Measurements from ENCODE around the gene FAM32A.

Gene FAM32A

DNA sequence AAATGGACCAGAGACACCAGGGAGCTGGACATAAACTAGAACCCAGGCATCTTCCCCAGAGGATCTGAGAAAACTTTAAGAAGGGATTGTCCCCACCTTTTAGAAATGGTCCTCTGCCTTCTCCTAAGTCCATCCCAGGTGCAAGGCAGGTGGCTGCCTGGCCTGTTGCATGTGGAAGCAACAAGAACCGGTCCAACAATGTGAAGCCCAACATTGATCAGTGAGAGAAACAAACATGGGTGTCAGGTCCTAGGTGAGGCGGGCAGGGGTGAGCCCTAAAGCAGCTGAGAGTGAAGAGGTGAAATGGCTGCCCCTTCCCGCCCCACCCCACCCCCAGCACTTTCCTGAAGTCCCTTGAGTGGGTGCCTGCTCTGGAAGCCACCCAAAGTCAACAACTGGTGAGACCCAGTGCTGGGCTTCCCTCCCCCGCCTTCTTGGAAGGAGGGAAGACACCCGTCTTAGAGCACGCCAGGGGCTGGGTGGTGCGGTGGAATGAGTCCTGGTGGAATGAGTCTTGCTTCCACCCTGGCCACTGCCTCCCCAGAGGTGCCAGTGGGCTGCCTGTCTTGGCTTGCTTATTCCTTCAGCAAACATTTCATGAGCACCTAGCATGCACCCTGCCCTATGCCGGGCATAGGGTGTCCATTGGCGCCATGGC lies 14.2 kb downstream of the FAM32A start:
- no peak for TF ChIP-seq EZH2phosphoT487 (IDR thresholded peaks at IDR 0.05; ENCODE audit: borderline replicate concordance)
- peaks cover 4% of the 10 kb centered on the region; the same call in 1 of the 2 replicates for H3K36me3 ChIP-seq (ENCODE audit: insufficient read depth, low read length)
- H3K4me3 ChIP-seq (ENCODE audit: low read length, poor library complexity, severe bottlenecking): peak overlapping the region; percentile 82
- H3F3A ChIP-seq (ENCODE audit: low read depth): no peaks in the 10 kb centered on the region
- H3K79me2 ChIP-seq (ENCODE audit: insufficient read depth, low read length): peaks cover 53% of the 10 kb centered on the region
- peaks cover 17% of the 10 kb centered on the region for H4K20me1 ChIP-seq (ENCODE audit: insufficient read depth, low read length, poor library complexity, severe bottlenecking)
- H3K9me2 ChIP-seq (replicated peaks; ENCODE audit: low read depth, low read length): no peaks in the 10 kb centered on the region
- no peaks in the 10 kb centered on the region for H3K9me3 ChIP-seq (ENCODE audit: insufficient read depth, low read depth, low read length)
- peak overlapping the region; percentile 87 for H3K9ac ChIP-seq (ENCODE audit: low read depth, low read length, poor library complexity, severe bottlenecking)
- H3K4me2 ChIP-seq (ENCODE audit: low read depth, low read length, poor library complexity, severe bottlenecking): peak overlapping the region; percentile 94
- no peaks in the 10 kb centered on the region for H3K27me3 ChIP-seq (ENCODE audit: insufficient read depth, low read length, poor library complexity, severe bottlenecking)
- H3K4me1 ChIP-seq (ENCODE audit: insufficient read depth, low read length, poor library complexity, severe bottlenecking): peaks cover 26% of the 10 kb centered on the region
- no peak overlapping the region for H2AFZ ChIP-seq (ENCODE audit: low read length)

DNA sequence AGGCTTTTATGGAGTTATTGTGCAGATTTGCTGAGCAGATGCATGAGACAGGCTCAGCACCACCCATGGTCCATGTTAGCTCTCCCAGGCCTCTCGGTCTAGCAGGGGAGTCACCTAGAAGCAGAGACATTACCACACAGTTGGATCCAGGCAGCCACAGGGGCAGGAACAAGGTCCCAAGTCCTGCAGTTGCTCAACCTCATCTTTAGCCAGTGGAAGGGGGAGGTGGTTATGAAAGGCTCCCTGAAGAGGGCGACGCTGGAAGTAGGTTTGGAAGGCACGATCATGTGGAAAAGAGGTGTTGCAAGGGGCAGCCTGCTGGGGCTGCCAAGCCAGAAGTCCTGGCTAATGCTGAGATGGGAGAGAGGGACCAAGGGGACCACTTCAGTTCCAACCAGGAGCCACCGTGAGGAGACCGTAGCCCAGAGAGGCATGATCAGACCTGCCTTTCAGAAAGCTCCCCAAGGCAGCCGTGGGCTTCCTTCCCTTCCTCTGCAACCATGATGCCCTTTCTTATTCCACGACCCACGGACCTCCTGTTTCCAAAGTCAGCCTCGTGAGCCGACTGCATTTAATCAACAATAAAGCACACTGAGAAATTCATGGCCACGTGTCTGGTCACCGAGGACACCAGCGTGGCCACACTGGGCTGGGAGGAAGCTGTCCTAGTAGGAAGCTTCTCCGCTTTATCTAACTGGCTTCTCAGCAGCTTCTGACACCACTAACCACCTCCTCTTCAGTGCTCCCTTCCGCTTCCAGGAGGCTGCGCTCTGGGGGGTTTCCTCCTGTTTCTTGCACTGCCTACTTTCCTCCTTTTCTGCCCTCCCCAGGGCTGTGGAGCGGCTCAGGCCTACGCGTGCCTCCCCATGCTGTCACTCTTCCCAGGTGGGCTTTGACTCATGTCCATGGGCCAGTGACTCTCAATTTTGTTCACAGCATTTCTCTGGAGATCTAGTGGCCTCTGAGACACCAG lies 15.1 kb downstream of the FAM32A start:
- peaks cover 26% of the 10 kb centered on the region for H3K4me1 ChIP-seq (ENCODE audit: insufficient read depth, low read length, poor library complexity, severe bottlenecking)
- no peaks in the 10 kb centered on the region for H3K9me3 ChIP-seq (ENCODE audit: insufficient read depth, low read depth, low read length)
- H3K27me3 ChIP-seq (ENCODE audit: insufficient read depth, low read length, poor library complexity, severe bottlenecking): no peaks in the 10 kb centered on the region
- H3K4me3 ChIP-seq (ENCODE audit: low read length, poor library complexity, severe bottlenecking): peak overlapping the region; percentile 14
- H3K9ac ChIP-seq (ENCODE audit: low read depth, low read length, poor library complexity, severe bottlenecking): peak overlapping the region; percentile 59
- H3K9me2 ChIP-seq (replicated peaks; ENCODE audit: low read depth, low read length): no peaks in the 10 kb centered on the region
- H3K4me2 ChIP-seq (ENCODE audit: low read depth, low read length, poor library complexity, severe bottlenecking): peak overlapping the region; percentile 94
- H3K79me2 ChIP-seq (ENCODE audit: insufficient read depth, low read length): peaks cover 53% of the 10 kb centered on the region
- no peak overlapping the region for H2AFZ ChIP-seq (ENCODE audit: low read length)
- peaks cover 4% of the 10 kb centered on the region; the same call in 1 of the 2 replicates for H3K36me3 ChIP-seq (ENCODE audit: insufficient read depth, low read length)
- peaks cover 17% of the 10 kb centered on the region for H4K20me1 ChIP-seq (ENCODE audit: insufficient read depth, low read length, poor library complexity, severe bottlenecking)
- no peaks in the 10 kb centered on the region for H3F3A ChIP-seq (ENCODE audit: low read depth)
- no peak for TF ChIP-seq EZH2phosphoT487 (IDR thresholded peaks at IDR 0.05; ENCODE audit: borderline replicate concordance)
- TF ChIP-seq, protein P1, sequence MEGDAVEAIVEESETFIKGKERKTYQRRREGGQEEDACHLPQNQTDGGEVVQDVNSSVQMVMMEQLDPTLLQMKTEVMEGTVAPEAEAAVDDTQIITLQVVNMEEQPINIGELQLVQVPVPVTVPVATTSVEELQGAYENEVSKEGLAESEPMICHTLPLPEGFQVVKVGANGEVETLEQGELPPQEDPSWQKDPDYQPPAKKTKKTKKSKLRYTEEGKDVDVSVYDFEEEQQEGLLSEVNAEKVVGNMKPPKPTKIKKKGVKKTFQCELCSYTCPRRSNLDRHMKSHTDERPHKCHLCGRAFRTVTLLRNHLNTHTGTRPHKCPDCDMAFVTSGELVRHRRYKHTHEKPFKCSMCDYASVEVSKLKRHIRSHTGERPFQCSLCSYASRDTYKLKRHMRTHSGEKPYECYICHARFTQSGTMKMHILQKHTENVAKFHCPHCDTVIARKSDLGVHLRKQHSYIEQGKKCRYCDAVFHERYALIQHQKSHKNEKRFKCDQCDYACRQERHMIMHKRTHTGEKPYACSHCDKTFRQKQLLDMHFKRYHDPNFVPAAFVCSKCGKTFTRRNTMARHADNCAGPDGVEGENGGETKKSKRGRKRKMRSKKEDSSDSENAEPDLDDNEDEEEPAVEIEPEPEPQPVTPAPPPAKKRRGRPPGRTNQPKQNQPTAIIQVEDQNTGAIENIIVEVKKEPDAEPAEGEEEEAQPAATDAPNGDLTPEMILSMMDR (conservative IDR thresholded peaks at IDR 0.05; ENCODE audit: low read length): peak; percentile 34

DNA sequence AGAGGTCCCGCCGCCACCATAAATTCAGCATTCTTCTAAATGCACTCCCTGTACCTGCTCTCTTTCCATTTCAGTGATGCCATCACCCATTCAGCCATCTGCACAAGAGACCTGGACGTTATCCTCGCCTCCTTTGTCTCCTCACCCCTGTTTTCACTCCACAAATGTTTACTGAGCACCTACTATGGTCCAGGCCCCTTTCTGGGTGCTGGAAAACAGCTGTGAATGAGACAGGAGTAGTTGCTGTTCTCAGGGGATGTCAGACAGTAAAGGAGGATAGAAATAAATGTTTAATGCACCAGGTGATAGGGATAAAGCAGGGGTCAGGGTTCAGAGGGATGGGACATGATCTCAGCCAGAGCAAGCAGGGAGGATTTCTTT lies 15.8 kb downstream of the FAM32A start:
- H3K9me3 ChIP-seq (ENCODE audit: insufficient read depth, low read depth, low read length): no peaks in the 10 kb centered on the region
- H3F3A ChIP-seq (ENCODE audit: low read depth): no peaks in the 10 kb centered on the region
- H3K4me1 ChIP-seq (ENCODE audit: insufficient read depth, low read length, poor library complexity, severe bottlenecking): peaks cover 26% of the 10 kb centered on the region
- peaks cover 7% of the 10 kb centered on the region; the same call in 1 of the 2 replicates for H3K36me3 ChIP-seq (ENCODE audit: insufficient read depth, low read length)
- H3K79me2 ChIP-seq (ENCODE audit: insufficient read depth, low read length): peaks cover 53% of the 10 kb centered on the region
- no peaks in the 10 kb centered on the region for H3K27me3 ChIP-seq (ENCODE audit: insufficient read depth, low read length, poor library complexity, severe bottlenecking)
- H3K9ac ChIP-seq (ENCODE audit: low read depth, low read length, poor library complexity, severe bottlenecking): peak overlapping the region; percentile 59
- H2AFZ ChIP-seq (ENCODE audit: low read length): no peak overlapping the region
- TF ChIP-seq, protein P1 (conservative IDR thresholded peaks at IDR 0.05; ENCODE audit: low read length): no peak
- no peak for TF ChIP-seq EZH2phosphoT487 (IDR thresholded peaks at IDR 0.05; ENCODE audit: borderline replicate concordance)
- H3K4me2 ChIP-seq (ENCODE audit: low read depth, low read length, poor library complexity, severe bottlenecking): no peak overlapping the region
- peaks cover 17% of the 10 kb centered on the region for H4K20me1 ChIP-seq (ENCODE audit: insufficient read depth, low read length, poor library complexity, severe bottlenecking)
- H3K4me3 ChIP-seq (ENCODE audit: low read length, poor library complexity, severe bottlenecking): no peak overlapping the region
- H3K9me2 ChIP-seq (replicated peaks; ENCODE audit: low read depth, low read length): no peaks in the 10 kb centered on the region
